ENCODE measurements around the gene COL20A1. TPM values are rescaled to one million over a fixed set of nuclear protein-coding genes. Genes with fewer than 3 reads are reported as not detected.

Gene COL20A1
- total RNA-seq, 1 experiment from 2014 or later, result 2.3 TPM

DNA sequence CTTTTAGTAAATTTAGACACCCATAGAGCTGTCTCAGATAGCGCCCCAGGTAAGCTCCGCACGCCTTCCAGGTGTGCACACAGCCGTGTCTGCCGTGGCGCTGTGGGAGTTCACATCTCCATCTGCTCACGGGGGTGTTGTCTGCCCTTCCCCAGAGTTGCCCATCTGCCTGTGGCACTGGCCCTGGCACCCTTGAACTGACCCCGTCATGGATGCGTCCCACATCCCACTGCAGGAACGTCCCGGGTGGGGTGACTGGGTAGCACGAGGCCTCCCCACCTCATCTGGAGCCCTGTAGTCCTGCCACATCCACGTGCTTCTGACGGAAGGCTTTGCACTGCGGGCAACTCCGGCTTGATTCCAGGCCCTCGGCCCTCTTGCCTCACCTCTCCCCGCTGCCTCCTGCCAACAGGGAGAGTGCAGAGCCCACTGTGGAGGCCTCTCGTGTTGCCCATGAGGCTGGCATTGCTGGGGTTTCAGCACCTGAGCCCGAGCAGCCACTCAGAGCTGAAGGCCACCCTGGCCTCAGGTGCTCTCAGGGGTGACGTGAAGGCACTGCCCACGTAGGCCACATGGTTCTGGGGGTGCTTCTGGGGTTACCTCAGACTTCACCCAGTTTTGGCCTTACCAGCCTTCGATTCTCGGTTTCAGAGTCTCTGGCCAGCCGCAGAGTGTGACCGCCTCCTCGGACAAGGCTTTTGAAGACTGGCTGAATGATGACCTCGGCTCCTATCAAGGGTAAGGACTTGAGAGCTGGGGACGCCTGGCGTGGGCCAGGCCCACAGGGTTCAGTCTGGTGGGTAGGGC lies 15.3 kb upstream of the COL20A1 start:
- Histone ChIP-seq H2AFZ (ENCODE audit: low read length) (no peak overlapping the region), H3K23me2 (ENCODE audit: insufficient read length, low read depth, low read length, poor library complexity, severe bottlenecking) (no peaks in the 10 kb centered on the region)
- WGBS (ENCODE audit: extremely low coverage, insufficient read length, low lambda C conversion rate), result no CpG with 5 or more reads among the region's 30 CpGs

More for the DNA sequence above, 15.3 kb upstream of the COL20A1 start:
- peaks cover 16 to 57% (median 47%) of the 10 kb centered on the region in 3 experiments for H3K36me3 Mint-ChIP-seq (ENCODE audit: insufficient read depth in 1 of 3, low read depth in 3 of 3)
- Histone ChIP-seq H3K4me2 (ENCODE audit: insufficient read depth, insufficient read length, low read length) (no peak overlapping the region), H2BK15ac (ENCODE audit: low read depth, low read length) (no peak overlapping the region), H2BK12ac (ENCODE audit: insufficient read length, low read depth, low read length) (no peak overlapping the region), H3K14ac (ENCODE audit: insufficient read depth, low read length) (no peak overlapping the region; the same call in 1 of the 2 replicates), H4K20me1 (ENCODE audit: control insufficient read depth, insufficient read depth, insufficient read length) (no peaks in the 10 kb centered on the region), H2BK5ac (ENCODE audit: insufficient read length, low read length) (no peak overlapping the region), H2AK5ac (ENCODE audit: insufficient read length, low read length) (no peak overlapping the region), H3K9me3 (ENCODE audit: control insufficient read depth, low read depth, low read length) (no peaks in the 10 kb centered on the region), H3K23ac (ENCODE audit: insufficient read length, low read depth, low read length) (no peak overlapping the region), H4K8ac (replicated peaks; ENCODE audit: insufficient read length, low read depth, low read length) (no peak overlapping the region), H4K91ac (ENCODE audit: insufficient read length, low read depth, low read length) (no peak overlapping the region), H3K79me1 (ENCODE audit: insufficient read depth, low read depth, low read length, poor library complexity, severe bottlenecking) (peaks cover 14% of the 10 kb centered on the region), H3K27me3 (ENCODE audit: insufficient read depth, low read length) (no peaks in the 10 kb centered on the region), H3T11ph (ENCODE audit: low read length) (no peak overlapping the region), H3K27ac (ENCODE audit: insufficient read length, low read depth, low read length) (no peak overlapping the region), H2BK120ac (ENCODE audit: low read depth, low read length, poor library complexity, severe bottlenecking) (no peak overlapping the region), H2BK20ac (ENCODE audit: low read depth, low read length, poor library complexity, severe bottlenecking) (no peak overlapping the region), H3K79me2 (ENCODE audit: insufficient read depth, low read length) (peaks cover 27% of the 10 kb centered on the region; the same call in 1 of the 2 replicates), H3K9ac (ENCODE audit: extremely low read depth, insufficient read length, low read length) (no peak overlapping the region), H3K4ac (ENCODE audit: low read depth, low read length) (no peak overlapping the region), H4K5ac (ENCODE audit: insufficient read length, low read depth, low read length) (no peak overlapping the region), H3K56ac (ENCODE audit: insufficient read length, low read depth, low read length) (no peak overlapping the region), H3K4me1 (ENCODE audit: insufficient read depth, low read length) (0 out of 2 replicates have a peak, but pooled peaks cover 2% of the 10 kb centered on the region), H3K18ac (ENCODE audit: insufficient read length, low read depth, low read length) (no peak overlapping the region)
- no peak overlapping the region for H3K27ac Mint-ChIP-seq
- H3K27me3 Mint-ChIP-seq (ENCODE audit: low read depth), result no peaks in the 10 kb centered on the region
- DNase-seq, result no peak
- peaks cover 7% of the 10 kb centered on the region in 2 experiments; a peak in 3 of 4 replicates for H3K4me1 Mint-ChIP-seq
- no peaks in the 10 kb centered on the region for H3K9me3 Mint-ChIP-seq
- TF ChIP-seq, protein P1, sequence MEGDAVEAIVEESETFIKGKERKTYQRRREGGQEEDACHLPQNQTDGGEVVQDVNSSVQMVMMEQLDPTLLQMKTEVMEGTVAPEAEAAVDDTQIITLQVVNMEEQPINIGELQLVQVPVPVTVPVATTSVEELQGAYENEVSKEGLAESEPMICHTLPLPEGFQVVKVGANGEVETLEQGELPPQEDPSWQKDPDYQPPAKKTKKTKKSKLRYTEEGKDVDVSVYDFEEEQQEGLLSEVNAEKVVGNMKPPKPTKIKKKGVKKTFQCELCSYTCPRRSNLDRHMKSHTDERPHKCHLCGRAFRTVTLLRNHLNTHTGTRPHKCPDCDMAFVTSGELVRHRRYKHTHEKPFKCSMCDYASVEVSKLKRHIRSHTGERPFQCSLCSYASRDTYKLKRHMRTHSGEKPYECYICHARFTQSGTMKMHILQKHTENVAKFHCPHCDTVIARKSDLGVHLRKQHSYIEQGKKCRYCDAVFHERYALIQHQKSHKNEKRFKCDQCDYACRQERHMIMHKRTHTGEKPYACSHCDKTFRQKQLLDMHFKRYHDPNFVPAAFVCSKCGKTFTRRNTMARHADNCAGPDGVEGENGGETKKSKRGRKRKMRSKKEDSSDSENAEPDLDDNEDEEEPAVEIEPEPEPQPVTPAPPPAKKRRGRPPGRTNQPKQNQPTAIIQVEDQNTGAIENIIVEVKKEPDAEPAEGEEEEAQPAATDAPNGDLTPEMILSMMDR (conservative IDR thresholded peaks at IDR 0.05), result no peak
- no peak overlapping the region for H3K4me3 Mint-ChIP-seq

All from H9 (cell line).